K562 (cell line): ENCODE measurements around the gene CPED1. TPM values are rescaled to one million over a fixed set of nuclear protein-coding genes. Genes with fewer than 3 reads are reported as not detected.

ENCODE experiments used
- BACH1 ChIP-seq: fragments of 200-800 bp; sonication (Bioruptor generic); IDR thresholded peaks from 2 replicates; pipeline ENCODE4 v1.6.1; 2016; ENCODE audit warnings: missing genetic modification characterization, missing compliant biosample characterization
- CBFB ChIP-seq: sonication (generic); formaldehyde crosslinking; IDR thresholded peaks from 2 replicates; pipeline ENCODE4 v1.4.0; 2020; ENCODE audit warnings: mild to moderate bottlenecking, missing genetic modification reagents
- ETS2 ChIP-seq: IDR thresholded peaks from 2 replicates; pipeline ENCODE4 v1.6.1; 2016; ENCODE audit warnings: borderline replicate concordance, missing genetic modification characterization, mild to moderate bottlenecking, moderate library complexity, missing compliant biosample characterization; ENCODE audit not compliant: poor library complexity, severe bottlenecking
- EZH2 ChIP-seq: IDR thresholded peaks from 2 replicates; pipeline ENCODE4 v1.6.1; 2012; ENCODE audit warnings: low read depth, mild to moderate bottlenecking, inconsistent platforms, low read length, borderline replicate concordance
- HMG20B ChIP-seq: fragments of 250-450 bp; sonication (Bioruptor Pico); IDR thresholded peaks from 2 replicates; pipeline ENCODE4 v1.5.0; 2021; ENCODE audit warnings: mild to moderate bottlenecking
- JUNB ChIP-seq: fragments of 450-650 bp; formaldehyde crosslinking; conservative IDR thresholded peaks from 2 replicates; pipeline ENCODE4 v1.4.0; 2020; ENCODE audit warnings: mild to moderate bottlenecking
- KLF10 ChIP-seq: fragments of 250-450 bp; sonication (Bioruptor Pico); IDR thresholded peaks from 2 replicates; pipeline ENCODE4 v1.6.1; 2021; ENCODE audit warnings: matching md5 sums
- MCM2 ChIP-seq: fragments of 450-650 bp; IDR thresholded peaks from 2 replicates; pipeline ENCODE4 v1.6.1; 2017; ENCODE audit warnings: low read depth, mild to moderate bottlenecking
- MCM5 ChIP-seq: fragments of 450-650 bp; IDR thresholded peaks from 2 replicates; pipeline ENCODE4 v1.6.1; 2016; ENCODE audit warnings: low read depth
- MYNN ChIP-seq, 2 experiments: sonication (generic); formaldehyde crosslinking in 1 of 2; IDR thresholded peaks; 2 replicates each; pipeline versions ENCODE4 v1.5.0 to v1.6.1; 2016 to 2020; ENCODE audit warnings: antibody characterized with exemption in 1 of 2, missing genetic modification reagents in 1 of 2
- NBN ChIP-seq: fragments of 450-650 bp; IDR thresholded peaks from 2 replicates; pipeline ENCODE4 v1.6.1; 2016; ENCODE audit warnings: low read depth, mild to moderate bottlenecking
- NR2F6 ChIP-seq: fragments of 450-650 bp; formaldehyde crosslinking; IDR thresholded peaks from 2 replicates; pipeline ENCODE4 v1.4.0; 2020; ENCODE audit warnings: mild to moderate bottlenecking
- PCBP1 ChIP-seq: fragments of 200-400 bp; formaldehyde crosslinking; IDR thresholded peaks from 2 replicates; pipeline ENCODE4 v1.6.1; 2018; ENCODE audit warnings: mild to moderate bottlenecking, low read depth, low read length; ENCODE audit not compliant: poor library complexity, severe bottlenecking
- PURB ChIP-seq: sonication (generic); formaldehyde crosslinking; IDR thresholded peaks from 2 replicates; pipeline ENCODE4 v1.9.0; 2021; ENCODE audit warnings: low read depth, mild to moderate bottlenecking, missing genetic modification reagents
- YY1 ChIP-seq, 3 experiments: IDR thresholded peaks; 2 replicates each; pipeline ENCODE4 v1.6.1; 2011; ENCODE audit warnings: low read length in 2 of 3, mild to moderate bottlenecking in 2 of 3, moderate library complexity in 2 of 3, borderline replicate concordance in 1 of 3, control low read depth in 1 of 3, low read depth in 1 of 3; ENCODE audit not compliant: insufficient read depth in 3 of 3, insufficient replicate concordance in 2 of 3, control insufficient read depth in 1 of 3, insufficient read length in 1 of 3; ENCODE audit errors: extremely low read depth in 1 of 3
- ZNF134 ChIP-seq: fragments of 250-450 bp; sonication (Bioruptor Pico); conservative IDR thresholded peaks from 2 replicates; pipeline ENCODE4 v1.4.0; 2020
- ZNF197 ChIP-seq: fragments of 200-800 bp; sonication (Bioruptor generic); IDR thresholded peaks from 2 replicates; pipeline ENCODE4 v1.6.1; 2016; ENCODE audit warnings: low read depth, missing genetic modification characterization, missing compliant biosample characterization
- ZNF41 ChIP-seq: fragments of 250-450 bp; sonication (Bioruptor Pico); conservative IDR thresholded peaks from 2 replicates; pipeline ENCODE4 v1.4.0; 2020; ENCODE audit warnings: mild to moderate bottlenecking
- ZNF766 ChIP-seq: fragments of 200-800 bp; sonication (Bioruptor generic); conservative IDR thresholded peaks from 2 replicates; pipeline ENCODE4 v1.6.1; 2016; ENCODE audit warnings: missing genetic modification characterization, missing compliant biosample characterization
- ZSCAN32 ChIP-seq: fragments of 450-650 bp; formaldehyde crosslinking; IDR thresholded peaks from 2 replicates; pipeline ENCODE4 v1.4.0; 2020; ENCODE audit warnings: mild to moderate bottlenecking, moderate library complexity
- polyA plus RNA-seq, 8 experiments: library from polyadenylated mRNA; depleted of rRNA in 4 of 8; stranded (reverse) in 5 of 8; unstranded in 3 of 8; fragments of >200 nt; fragmentation: Nextera tagmentation in 2 of 8; fragmentation: Illumina TruSeq in 1 of 8; extraction: Ambion mirVana in 2 of 8; extraction: Trizol in 1 of 8; gene quantifications; 2 replicates each; pipeline versions ENCODE4 v1.2.1 to v1.2.3, GENCODE V29; 2011 to 2014; ENCODE audit warnings: inconsistent platforms in 1 of 8, missing spikeins in 1 of 8
- total RNA-seq, 7 experiments: library from RNA; depleted of rRNA in 6 of 7; stranded (reverse); fragments of >200 nt in 6 of 7; fragmentation: Illumina TruSeq in 2 of 7; extraction: Trizol in 2 of 7; gene quantifications; 2 replicates each; pipeline versions ENCODE4 v1.2.1 to v1.2.3, GENCODE V29; 2011 to 2021; ENCODE audit warnings: low replicate concordance in 1 of 7
- TF ChIP-seq, protein P1 (sequence below): fragments of 250-450 bp; sonication (Bioruptor Pico); IDR thresholded peaks from 2 replicates; pipeline ENCODE4 v1.4.0; 2020
- TF ChIP-seq, protein P2 (sequence below), 2 experiments: IDR thresholded peaks; 2 replicates each; pipeline ENCODE4 v1.6.1; 2012; ENCODE audit warnings: improper control_type of control experiment in 2 of 2, low read depth in 2 of 2, low read length in 2 of 2, borderline replicate concordance in 1 of 2
- TF ChIP-seq, protein P3 (sequence below), 2 experiments: fragments of 450-650 bp in 1 of 2; sonication (generic) in 1 of 2; formaldehyde crosslinking in 1 of 2; IDR thresholded peaks in 1 of 2; conservative IDR thresholded peaks in 1 of 2; 2 replicates each; pipeline versions ENCODE4 v1.6.1 to v1.8.1; 2016 to 2023; ENCODE audit warnings: mild to moderate bottlenecking in 2 of 2, moderate library complexity in 2 of 2, inconsistent platforms in 1 of 2, missing genetic modification reagents in 1 of 2

CPED1 gene
- total and polyA plus RNA-seq, 9 of the 15 experiments (the other 6 are each of a cell fraction or from before 2014, with no cell fraction given): 195 to 393 (median 290) TPM

DNA sequence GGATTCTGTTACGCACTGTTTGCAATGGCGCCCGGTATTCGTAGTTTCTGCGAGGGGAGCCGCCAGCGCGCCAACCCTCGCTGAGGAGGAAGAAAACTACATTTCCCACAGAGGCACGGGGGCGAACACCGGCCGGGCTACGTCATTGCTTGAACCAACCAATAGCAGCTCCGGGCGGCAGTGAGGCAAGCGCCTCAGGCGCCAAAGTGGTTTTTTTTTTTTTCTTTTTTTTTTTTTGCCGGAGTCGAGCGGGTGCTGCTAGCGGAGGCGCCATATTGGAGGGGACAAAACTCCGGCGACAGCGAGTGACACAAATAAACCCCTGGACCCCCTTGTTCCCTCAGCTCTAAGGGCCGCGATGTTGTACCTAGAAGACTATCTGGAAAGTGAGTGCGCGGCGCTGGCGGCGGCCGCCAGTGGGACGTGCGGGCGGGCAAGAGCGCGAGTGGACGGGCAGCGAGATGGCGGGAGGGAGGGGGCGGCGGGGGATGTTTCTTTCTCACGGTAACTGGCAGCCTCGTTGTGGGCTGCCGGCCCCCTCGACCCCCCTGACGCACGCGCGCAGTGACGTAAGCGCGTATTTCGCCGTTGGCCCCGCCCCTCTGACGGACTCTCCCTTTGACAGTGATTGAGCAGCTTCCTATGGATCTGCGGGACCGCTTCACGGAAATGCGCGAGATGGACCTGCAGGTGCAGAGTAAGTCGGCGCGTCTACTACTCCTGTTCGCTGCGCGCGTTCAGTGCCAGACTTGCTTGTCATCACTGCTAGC, 37.8 kb upstream of the CPED1 start, which contains the start of gene ING3 (continued):
- TF ChIP-seq KLF10 (CRISPR knock-in tag) (no peak), BACH1 (tag) (peak; percentile 89), NR2F6 (CRISPR knock-in tag) (no peak), PCBP1 (peak; percentile 98), ZNF41 (CRISPR knock-in tag) (no peak), ETS2 (tag) (no peak), ZNF134 (no peak), EZH2 (no peak), CBFB (no peak; the same call in 1 of the 2 replicates), PURB (CRISPR knock-in tag) (no peak), ZNF197 (CRISPR knock-in tag) (peak; percentile 98), MYNN (IDR thresholded peaks at IDR 0.05) (no peak; the same call in 1 of the 2 replicates), MYNN (CRISPR knock-in tag; IDR thresholded peaks at IDR 0.05) (no peak), ZSCAN32 (CRISPR knock-in tag) (no peak), YY1 (IDR thresholded peaks at IDR 0.05; ENCODE audit: borderline replicate concordance in 1 of 3, control insufficient read depth in 1 of 3, extremely low read depth in 1 of 3, insufficient read depth in 3 of 3, insufficient read length in 1 of 3, insufficient replicate concordance in 2 of 3, low read depth in 1 of 3, low read length in 2 of 3) (peak; percentile 66 to 93 (median 91)), JUNB (no peak), ZNF766 (peak; percentile 97), NBN (peak; percentile 56; the same call in 1 of the 2 replicates), MCM2 (no peak), HMG20B (CRISPR knock-in tag) (no peak), MCM5 (no peak)
- TF ChIP-seq, protein P1, sequence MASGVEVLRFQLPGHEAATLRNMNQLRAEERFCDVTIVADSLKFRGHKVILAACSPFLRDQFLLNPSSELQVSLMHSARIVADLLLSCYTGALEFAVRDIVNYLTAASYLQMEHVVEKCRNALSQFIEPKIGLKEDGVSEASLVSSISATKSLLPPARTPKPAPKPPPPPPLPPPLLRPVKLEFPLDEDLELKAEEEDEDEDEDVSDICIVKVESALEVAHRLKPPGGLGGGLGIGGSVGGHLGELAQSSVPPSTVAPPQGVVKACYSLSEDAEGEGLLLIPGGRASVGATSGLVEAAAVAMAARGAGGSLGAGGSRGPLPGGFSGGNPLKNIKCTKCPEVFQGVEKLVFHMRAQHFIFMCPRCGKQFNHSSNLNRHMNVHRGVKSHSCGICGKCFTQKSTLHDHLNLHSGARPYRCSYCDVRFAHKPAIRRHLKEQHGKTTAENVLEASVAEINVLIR: peak; percentile 95
- TF ChIP-seq, protein P2, sequence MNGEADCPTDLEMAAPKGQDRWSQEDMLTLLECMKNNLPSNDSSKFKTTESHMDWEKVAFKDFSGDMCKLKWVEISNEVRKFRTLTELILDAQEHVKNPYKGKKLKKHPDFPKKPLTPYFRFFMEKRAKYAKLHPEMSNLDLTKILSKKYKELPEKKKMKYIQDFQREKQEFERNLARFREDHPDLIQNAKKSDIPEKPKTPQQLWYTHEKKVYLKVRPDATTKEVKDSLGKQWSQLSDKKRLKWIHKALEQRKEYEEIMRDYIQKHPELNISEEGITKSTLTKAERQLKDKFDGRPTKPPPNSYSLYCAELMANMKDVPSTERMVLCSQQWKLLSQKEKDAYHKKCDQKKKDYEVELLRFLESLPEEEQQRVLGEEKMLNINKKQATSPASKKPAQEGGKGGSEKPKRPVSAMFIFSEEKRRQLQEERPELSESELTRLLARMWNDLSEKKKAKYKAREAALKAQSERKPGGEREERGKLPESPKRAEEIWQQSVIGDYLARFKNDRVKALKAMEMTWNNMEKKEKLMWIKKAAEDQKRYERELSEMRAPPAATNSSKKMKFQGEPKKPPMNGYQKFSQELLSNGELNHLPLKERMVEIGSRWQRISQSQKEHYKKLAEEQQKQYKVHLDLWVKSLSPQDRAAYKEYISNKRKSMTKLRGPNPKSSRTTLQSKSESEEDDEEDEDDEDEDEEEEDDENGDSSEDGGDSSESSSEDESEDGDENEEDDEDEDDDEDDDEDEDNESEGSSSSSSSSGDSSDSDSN (IDR thresholded peaks at IDR 0.05; ENCODE audit: borderline replicate concordance in 1 of 2, low read depth in 2 of 2, low read length in 2 of 2): peak in 1 of 2 experiments; percentile 64; a peak in 1 of 4 replicates
- TF ChIP-seq, protein P3, sequence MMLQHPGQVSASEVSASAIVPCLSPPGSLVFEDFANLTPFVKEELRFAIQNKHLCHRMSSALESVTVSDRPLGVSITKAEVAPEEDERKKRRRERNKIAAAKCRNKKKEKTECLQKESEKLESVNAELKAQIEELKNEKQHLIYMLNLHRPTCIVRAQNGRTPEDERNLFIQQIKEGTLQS (IDR thresholded peaks at IDR 0.05): peak; percentile 85
- TF ChIP-seq, protein P3 (CRISPR knock-in tag; conservative IDR thresholded peaks at IDR 0.05): peak; percentile 86
